Measurements from ENCODE around the gene CES2.

Gene CES2

DNA sequence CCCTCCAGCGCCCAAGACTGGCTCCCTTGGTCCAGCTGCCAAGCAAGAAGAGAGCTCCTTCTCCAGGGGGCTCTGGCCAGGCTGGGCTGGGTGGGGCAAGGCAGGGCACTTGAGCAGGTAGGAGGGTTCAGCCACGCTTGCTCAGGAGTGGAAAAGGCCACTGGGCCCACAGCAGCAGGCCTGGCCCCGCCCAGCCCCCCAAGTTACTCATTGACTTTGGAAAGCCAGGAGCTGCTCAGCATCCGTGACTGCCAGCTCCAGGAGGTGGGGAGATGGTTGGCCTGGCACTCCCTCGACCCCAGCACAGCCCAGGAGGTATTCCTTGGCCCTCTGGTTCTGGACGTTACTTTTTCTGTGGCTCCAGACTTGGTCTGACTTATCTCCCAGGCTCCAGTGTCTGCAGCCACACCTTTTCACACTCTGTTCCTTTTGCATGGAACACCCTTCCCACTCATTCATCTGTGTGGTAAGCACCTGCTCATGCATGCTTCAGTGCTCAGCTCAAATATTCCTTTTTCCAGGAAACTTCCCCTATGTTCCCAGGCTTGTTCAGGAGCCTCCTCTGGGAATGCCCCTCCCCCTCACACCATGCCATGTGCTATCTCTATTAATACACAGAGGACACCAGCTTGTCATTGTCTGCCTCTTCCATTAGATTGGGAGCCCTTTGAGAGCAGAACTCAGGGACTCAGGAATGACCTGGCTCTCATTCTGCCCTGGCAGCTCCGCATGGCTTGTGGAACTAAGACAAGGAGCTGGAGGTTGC lies 16.3 kb upstream of the CES2 start, which contains the start of gene CDH16:
CDH16 (minus strand) TSS at position 83 of the 766 bp plus-strand sequence. CDS start 820 bp downstream, outside the sequence.
- Histone ChIP-seq H3K36me3 (no peaks in the 10 kb centered on the region), H3K27me3 (peaks cover 49% of the 10 kb centered on the region), H3K27ac (no peak within 1 kb of the TSS), H3K4me1 (ENCODE audit: control insufficient read depth in 1 of 2, insufficient read depth in 1 of 2, low read depth in 1 of 2, low read length in 1 of 2) (no peaks in the 10 kb centered on the region), H3K4me3 (ENCODE audit: low read depth in 1 of 2, low read length in 1 of 2) (no peak within 1 kb of the TSS), H3K9me3 (no peaks in the 10 kb centered on the region)
- no peak for TF ChIP-seq CTCF (IDR thresholded peaks at IDR 0.05)

DNA sequence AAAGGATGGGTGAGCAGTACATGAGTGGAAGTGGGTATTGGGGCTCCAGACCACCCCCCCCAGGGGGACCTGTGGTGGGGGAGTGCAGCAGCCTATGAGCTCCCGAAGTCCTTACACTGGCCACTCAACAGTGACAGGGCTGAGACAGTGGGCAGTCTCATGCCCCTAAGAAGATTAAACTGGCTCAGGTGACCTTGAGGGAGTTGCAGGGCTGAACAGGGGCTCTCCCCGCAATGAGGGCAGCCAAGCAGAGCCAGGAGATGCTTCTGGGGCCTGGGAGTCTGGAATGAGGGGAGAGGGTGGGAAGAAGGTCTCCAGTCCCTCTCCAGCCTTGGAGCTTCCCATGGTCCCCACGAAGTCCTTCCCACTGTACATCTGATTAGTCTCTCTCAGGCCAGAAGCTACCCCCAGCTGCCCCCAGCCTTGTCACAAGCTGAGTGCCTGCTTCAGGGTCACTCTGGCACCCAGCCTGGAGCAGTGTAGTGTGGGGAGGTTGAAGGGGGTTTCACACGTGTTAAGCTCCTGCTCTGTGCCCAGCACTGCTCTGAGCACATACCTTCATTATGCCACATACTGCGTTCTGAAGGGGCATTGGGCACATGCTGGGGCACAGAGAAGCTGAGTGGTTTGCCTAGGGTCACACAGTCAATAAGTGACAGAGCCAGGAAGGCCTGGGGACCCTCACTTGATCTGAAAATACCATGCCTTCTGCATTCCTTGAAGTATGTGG lies 15.6 kb upstream of the CES2 start:
- H3K27ac ChIP-seq, result no peak overlapping the region
- H3K36me3 ChIP-seq, result no peaks in the 10 kb centered on the region
- TF ChIP-seq CTCF (IDR thresholded peaks at IDR 0.05), result no peak
- no peaks in the 10 kb centered on the region for H3K9me3 ChIP-seq
- H3K27me3 ChIP-seq, result peaks cover 56% of the 10 kb centered on the region
- H3K4me1 ChIP-seq (ENCODE audit: control insufficient read depth in 1 of 2, insufficient read depth in 1 of 2, low read depth in 1 of 2, low read length in 1 of 2), result peaks cover 0 to 2% of the 10 kb centered on the region in 2 experiments
- H3K4me3 ChIP-seq (ENCODE audit: low read depth in 1 of 2, low read length in 1 of 2), result no peak overlapping the region

DNA sequence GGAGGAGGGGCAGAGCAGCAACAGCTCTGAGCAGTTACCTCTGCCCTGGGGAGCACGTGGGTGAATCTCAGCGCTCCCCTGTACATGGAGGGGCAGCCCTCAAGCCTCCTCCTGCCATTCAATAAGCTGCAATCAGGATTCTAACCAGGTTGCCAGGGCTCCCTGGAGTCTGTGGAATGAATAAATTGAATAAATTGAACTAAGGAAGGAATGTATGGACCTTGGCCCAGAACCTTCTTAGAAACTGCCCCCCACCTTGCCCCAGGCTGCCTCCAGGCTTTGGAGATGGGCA lies 15.1 kb upstream of the CES2 start:
- Histone ChIP-seq H3K4me3 (ENCODE audit: low read depth in 1 of 2, low read length in 1 of 2) (no peak overlapping the region), H3K27me3 (peaks cover 61% of the 10 kb centered on the region), H3K9me3 (no peaks in the 10 kb centered on the region), H3K4me1 (ENCODE audit: control insufficient read depth in 1 of 2, insufficient read depth in 1 of 2, low read depth in 1 of 2, low read length in 1 of 2) (peaks cover 0 to 7% of the 10 kb centered on the region in 2 experiments), H3K27ac (no peak overlapping the region), H3K36me3 (no peaks in the 10 kb centered on the region)
- no peak for TF ChIP-seq CTCF (IDR thresholded peaks at IDR 0.05)

- Histone ChIP-seq H3K36me3 (no peaks in the 10 kb centered on the region), H3K4me3 (ENCODE audit: low read depth in 1 of 2, low read length in 1 of 2) (no peak overlapping the region), H3K9me3 (no peaks in the 10 kb centered on the region), H3K27ac (no peak overlapping the region), H3K4me1 (ENCODE audit: control insufficient read depth in 1 of 2, insufficient read depth in 1 of 2, low read depth in 1 of 2, low read length in 1 of 2) (peaks cover 0 to 10% of the 10 kb centered on the region in 2 experiments), H3K27me3 (peaks cover 70% of the 10 kb centered on the region)
- no peak for TF ChIP-seq CTCF (IDR thresholded peaks at IDR 0.05)
Observed at GRCh38 chr16:66920924-66921680, 14.2 kb upstream of the CES2 start.

DNA sequence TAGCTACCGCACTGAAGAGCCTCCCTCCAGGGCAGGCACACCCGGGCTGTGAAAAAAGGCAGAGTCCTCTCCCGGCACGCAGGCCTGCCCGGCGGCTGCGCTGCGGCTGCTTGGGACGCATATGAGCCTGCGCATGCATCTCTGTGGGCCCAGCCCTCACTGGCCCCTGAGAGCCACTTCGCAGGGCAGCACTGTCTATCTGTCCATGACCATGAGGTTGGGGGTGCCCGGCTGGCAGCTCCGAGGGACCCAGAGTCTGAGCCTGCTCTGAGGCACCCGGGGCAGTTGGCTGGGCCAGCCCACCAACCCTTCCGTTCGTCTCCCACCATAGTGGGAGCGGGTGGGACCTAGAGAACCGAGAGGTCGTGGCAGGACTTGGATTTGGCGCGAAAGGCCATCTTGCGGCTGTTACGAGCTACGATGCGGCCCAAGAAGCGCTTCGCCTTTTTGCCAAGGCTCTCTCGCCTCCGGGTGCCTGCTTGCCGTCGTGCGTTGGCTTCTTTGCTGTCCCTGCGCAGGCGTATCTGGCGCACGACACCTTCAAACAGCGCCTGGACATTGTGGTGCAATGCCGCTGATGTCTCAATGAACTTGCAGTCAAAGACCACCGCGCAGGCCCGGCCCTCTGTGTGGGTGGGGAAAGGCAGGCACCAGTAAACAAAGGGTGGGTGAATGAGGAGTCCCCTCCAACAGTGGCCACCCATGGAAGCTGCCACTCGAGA lies 13.4 kb upstream of the CES2 start:
- no peak overlapping the region for H3K4me3 ChIP-seq (ENCODE audit: low read depth in 1 of 2, low read length in 1 of 2)
- no peaks in the 10 kb centered on the region for H3K36me3 ChIP-seq
- H3K4me1 ChIP-seq (ENCODE audit: control insufficient read depth in 1 of 2, insufficient read depth in 1 of 2, low read depth in 1 of 2, low read length in 1 of 2), result peaks cover 0 to 10% of the 10 kb centered on the region in 2 experiments
- H3K27ac ChIP-seq, result no peak overlapping the region
- H3K9me3 ChIP-seq, result no peaks in the 10 kb centered on the region
- H3K27me3 ChIP-seq, result peaks cover 78% of the 10 kb centered on the region
- TF ChIP-seq CTCF (IDR thresholded peaks at IDR 0.05), result no peak
